ENCODE measurements around the gene OPN1SW.

OPN1SW gene

GRCh38 chr7:128775744-128776474, at the start of gene OPN1SW:
Gene OPN1SW (minus strand): TSS chr7:128775794. CDS start chr7:128775781, 13 bp downstream.
- DNase-seq: no peak

- no peak for DNase-seq
Observed at GRCh38 chr7:128821724-128822123, 46.1 kb upstream of the OPN1SW start.

GRCh38 chr7:128818694-128819093, 43.1 kb upstream of the OPN1SW start:
- no peak for DNase-seq

GRCh38 chr7:128815289-128815942, 39.8 kb upstream of the OPN1SW start:
- no peak for DNase-seq

- no peak for DNase-seq
Observed at GRCh38 chr7:128814499-128814898, 38.9 kb upstream of the OPN1SW start.

- DNase-seq: peak; percentile 25
Observed at GRCh38 chr7:128812514-128813168, 37.0 kb upstream of the OPN1SW start.

- no peak for DNase-seq
Observed at GRCh38 chr7:128811631-128812430, 36.2 kb upstream of the OPN1SW start.

GRCh38 chr7:128810997-128811396, 35.4 kb upstream of the OPN1SW start:
- no peak for DNase-seq

- DNase-seq: no peak
Observed at GRCh38 chr7:128810473-128810872, 34.9 kb upstream of the OPN1SW start.

GRCh38 chr7:128809363-128809762, 33.8 kb upstream of the OPN1SW start:
- DNase-seq: no peak

GRCh38 chr7:128807191-128807590, 31.6 kb upstream of the OPN1SW start:
- DNase-seq: no peak

GRCh38 chr7:128805225-128805624, 29.6 kb upstream of the OPN1SW start:
- DNase-seq: no peak

GRCh38 chr7:128804484-128804883, 28.9 kb upstream of the OPN1SW start:
- no peak for DNase-seq

GRCh38 chr7:128801667-128802418, 26.2 kb upstream of the OPN1SW start:
- no peak for DNase-seq

- DNase-seq: no peak
Observed at GRCh38 chr7:128801003-128801402, 25.4 kb upstream of the OPN1SW start.

- no peak for DNase-seq
Observed at GRCh38 chr7:128800567-128800966, 25.0 kb upstream of the OPN1SW start.

- DNase-seq: no peak
Observed at GRCh38 chr7:128799451-128799850, 23.9 kb upstream of the OPN1SW start.

- DNase-seq: no peak
Observed at GRCh38 chr7:128796327-128796726, 20.7 kb upstream of the OPN1SW start.

GRCh38 chr7:128795129-128795528, 19.5 kb upstream of the OPN1SW start:
- DNase-seq: no peak

- DNase-seq: no peak
Observed at GRCh38 chr7:128794436-128794835, 18.8 kb upstream of the OPN1SW start.

GRCh38 chr7:128794020-128794419, 18.4 kb upstream of the OPN1SW start:
- DNase-seq: no peak

- no peak for DNase-seq
Observed at GRCh38 chr7:128793181-128793547, 17.6 kb upstream of the OPN1SW start.

Data from NCI-H510A (cell line).